Testis (tissue), 2 donors: ENCODE results near the gene SFMBT2.

Experiments used
- POLR2A ChIP-seq: fragments of 450-650 bp; IDR thresholded peaks from one replicate; pipeline ENCODE4 v1.6.1; 2017; ENCODE audit warnings: antibody characterized with exemption, mild to moderate bottlenecking, moderate library complexity
- TF ChIP-seq, protein P1 (sequence below), 3 experiments: fragments of 450-650 bp in 2 of 3; fragments of 200-600 bp in 1 of 3; sonication (generic) in 1 of 3; IDR thresholded peaks; one replicate each; pipeline ENCODE4 v1.5.1; 2016 to 2019; ENCODE audit warnings: antibody characterized with exemption in 3 of 3, mild to moderate bottlenecking in 2 of 3, moderate library complexity in 1 of 3

DNA sequence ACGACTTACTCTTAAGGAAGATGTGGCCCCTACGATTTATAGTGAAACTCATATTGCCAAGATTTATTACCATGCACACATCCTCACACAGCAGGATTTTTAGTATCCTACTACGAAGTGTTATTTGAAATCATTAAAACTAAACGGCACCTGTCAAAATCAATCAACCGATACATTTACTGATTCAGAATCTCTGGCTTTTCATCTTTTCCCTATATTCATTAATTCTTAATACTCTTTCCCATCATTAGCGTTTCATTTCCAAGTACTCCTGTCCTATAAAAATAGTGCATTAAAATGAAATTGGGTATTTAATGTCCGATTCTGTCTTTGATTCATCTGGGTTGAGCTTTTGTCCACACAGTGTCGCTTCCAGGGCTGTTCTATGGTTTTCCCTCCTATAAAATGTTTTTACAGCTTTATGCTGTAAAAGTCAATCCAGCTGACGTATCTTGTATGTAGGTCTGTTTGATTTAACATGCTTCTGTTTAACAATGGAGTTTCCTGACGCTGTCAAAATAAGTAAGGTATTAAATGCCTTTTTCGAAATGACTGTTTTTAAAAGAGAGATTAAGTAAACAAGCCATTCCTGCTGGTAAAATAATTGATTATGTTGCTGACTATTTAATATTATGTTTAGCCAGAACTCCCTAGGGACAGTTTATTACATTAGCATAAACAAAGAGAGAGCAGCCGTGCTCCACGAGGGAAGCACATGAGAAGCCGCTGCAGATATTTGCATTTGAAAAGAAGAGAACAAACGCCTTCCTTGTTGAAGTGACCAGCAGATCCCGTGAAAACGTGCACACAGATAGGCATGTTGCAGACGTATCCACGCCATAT is 22.3 kb upstream of the SFMBT2 start:
- TF ChIP-seq POLR2A: no peak
- TF ChIP-seq, protein P1, sequence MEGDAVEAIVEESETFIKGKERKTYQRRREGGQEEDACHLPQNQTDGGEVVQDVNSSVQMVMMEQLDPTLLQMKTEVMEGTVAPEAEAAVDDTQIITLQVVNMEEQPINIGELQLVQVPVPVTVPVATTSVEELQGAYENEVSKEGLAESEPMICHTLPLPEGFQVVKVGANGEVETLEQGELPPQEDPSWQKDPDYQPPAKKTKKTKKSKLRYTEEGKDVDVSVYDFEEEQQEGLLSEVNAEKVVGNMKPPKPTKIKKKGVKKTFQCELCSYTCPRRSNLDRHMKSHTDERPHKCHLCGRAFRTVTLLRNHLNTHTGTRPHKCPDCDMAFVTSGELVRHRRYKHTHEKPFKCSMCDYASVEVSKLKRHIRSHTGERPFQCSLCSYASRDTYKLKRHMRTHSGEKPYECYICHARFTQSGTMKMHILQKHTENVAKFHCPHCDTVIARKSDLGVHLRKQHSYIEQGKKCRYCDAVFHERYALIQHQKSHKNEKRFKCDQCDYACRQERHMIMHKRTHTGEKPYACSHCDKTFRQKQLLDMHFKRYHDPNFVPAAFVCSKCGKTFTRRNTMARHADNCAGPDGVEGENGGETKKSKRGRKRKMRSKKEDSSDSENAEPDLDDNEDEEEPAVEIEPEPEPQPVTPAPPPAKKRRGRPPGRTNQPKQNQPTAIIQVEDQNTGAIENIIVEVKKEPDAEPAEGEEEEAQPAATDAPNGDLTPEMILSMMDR (IDR thresholded peaks at IDR 0.05): no peak
